GM18861 (cell line): ENCODE measurements around the gene NOL12.

Source experiments
- ATAC-seq: cut with Tn5 transposase; IDR thresholded peaks from one replicate; pipeline ENCODE4 v1.9.1; 2021; ENCODE audit not compliant: unreplicated experiment

The NOL12 gene

DNA sequence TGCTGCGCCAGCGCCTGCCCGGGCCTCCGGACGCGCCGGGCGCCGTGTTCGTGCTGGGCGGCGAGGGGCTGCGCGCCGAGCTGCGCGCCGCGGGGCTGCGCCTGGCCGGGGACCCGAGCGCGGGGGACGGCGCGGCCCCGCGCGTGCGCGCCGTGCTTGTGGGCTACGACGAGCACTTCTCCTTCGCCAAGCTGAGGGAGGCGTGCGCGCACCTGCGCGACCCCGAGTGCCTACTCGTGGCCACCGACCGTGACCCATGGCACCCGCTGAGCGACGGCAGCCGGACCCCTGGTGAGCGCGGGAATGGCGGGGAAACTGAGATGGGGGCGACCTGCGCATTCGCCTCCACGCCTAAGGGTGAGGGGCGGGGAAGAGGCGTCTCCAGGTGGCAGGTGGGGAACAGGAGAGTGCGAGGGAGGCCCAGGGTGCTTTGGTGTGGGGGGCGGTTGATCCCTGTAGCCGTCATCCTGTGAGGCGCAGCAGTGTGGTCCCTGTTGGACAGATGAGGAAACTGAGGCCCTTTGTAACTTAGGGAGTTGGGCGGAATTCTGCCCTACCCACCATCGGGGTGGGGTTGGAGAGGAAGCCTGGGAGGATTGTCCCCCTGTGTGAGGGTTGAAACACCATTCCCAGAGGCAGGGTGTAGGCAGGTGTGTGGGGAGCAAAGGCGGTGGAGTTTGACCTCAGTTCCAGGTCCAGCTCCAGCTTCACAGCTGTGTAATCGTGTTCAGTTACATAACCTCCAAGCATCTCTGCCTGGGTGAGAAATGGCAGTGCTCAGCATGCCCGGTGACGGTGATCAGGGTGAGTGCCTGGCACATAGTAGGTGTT lies 26.9 kb upstream of the NOL12 start:
- ATAC-seq = peak; percentile 3

- no peak for ATAC-seq
These were observed 26.0 kb upstream of the NOL12 start for GRCh38 chr22:37659897-37660708.

DNA sequence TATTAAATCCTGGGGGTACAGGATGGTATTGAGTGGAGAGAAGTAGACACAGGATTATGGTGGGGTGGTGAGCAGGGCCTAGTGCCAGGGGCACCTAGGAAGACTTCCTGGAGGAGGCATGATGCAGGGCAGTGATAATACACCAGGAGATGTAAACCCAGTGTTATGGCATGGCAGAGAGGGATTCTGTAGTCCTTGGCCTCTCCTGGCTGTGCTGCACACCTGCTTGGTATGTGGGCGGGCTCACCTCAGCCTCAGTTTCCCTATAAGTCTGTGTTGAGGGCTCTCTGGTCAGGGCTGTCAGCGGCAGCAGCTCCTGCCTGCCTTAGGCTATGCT lies 25.5 kb upstream of the NOL12 start:
- no peak for ATAC-seq

- ATAC-seq = no peak
These were observed 24.8 kb upstream of the NOL12 start for GRCh38 chr22:37661160-37661924.

DNA sequence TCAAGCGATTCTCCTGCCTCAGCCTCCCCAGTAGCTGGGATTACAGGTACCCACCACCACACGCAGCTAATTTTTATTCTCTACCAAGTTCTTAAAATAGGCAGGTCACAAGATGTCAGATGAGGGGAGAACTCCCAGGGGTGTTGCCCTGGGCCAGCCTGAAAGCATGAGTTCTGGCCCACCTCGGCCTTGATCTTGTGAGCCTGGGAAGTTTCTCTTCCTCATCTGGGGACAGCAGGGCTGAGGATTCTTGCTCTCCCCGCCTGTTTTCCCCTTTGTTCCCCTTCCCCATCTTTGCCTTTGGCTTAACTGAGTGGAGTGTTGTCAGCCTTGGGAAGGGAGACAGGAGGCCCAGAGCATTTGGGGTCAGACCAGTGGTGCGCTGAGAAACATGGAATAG lies 24.1 kb upstream of the NOL12 start:
- no peak for ATAC-seq

GRCh38 chr22:37663521-37664140 lies 22.5 kb upstream of the NOL12 start:
- ATAC-seq = no peak

DNA sequence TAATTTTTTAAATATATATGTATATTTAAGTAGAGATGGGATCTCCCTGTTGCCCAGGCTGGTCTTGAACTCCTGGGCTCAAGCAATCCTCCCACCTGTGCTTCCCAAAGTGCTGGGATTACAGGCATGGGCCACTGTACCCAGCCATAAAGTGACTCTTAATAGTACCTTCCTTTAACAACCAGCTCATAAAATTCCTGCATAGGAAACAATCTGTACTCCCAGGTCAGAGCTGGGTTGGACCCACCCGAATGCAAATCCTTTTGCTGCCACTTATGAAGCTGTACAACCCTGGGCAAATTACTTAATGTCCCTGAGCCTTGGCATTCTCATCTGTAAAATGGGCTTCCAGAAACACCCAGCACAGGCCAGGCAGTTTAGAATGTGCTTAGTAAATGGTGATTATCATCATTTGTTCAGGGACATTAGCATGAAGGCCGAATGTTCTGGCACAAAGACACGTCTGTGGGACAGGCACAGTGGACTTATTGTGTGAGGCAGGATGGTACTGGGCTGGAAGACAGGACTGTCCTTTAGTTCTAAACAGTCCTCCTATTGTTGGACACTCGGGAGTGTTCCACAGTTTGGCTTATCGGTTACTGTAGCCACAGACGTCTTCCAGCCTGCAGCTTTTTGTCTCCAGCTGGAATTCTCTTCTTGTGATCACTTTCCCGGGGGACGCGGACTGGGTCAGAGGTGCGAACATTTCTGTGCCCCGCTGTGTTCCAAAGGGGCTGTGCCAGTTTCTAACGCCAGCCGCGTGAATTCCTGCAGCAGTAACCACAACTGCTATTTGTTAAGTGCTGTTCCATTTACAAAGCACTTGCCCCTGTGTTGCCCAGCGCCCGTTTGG lies 21.7 kb upstream of the NOL12 start:
- no peak for ATAC-seq

DNA sequence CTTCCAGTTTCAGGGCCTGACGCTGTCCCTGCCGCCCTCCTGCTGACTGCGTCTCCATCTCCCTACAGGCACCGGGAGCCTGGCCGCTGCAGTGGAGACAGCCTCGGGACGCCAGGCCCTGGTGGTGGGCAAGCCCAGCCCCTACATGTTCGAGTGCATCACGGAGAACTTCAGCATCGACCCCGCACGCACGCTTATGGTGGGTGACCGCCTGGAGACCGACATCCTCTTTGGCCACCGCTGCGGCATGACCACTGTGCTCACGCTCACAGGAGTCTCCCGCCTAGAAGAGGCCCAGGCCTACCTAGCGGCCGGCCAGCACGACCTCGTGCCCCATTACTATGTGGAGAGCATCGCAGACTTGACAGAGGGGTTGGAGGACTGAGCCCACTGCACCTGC lies 20.7 kb upstream of the NOL12 start:
- no peak for ATAC-seq

DNA sequence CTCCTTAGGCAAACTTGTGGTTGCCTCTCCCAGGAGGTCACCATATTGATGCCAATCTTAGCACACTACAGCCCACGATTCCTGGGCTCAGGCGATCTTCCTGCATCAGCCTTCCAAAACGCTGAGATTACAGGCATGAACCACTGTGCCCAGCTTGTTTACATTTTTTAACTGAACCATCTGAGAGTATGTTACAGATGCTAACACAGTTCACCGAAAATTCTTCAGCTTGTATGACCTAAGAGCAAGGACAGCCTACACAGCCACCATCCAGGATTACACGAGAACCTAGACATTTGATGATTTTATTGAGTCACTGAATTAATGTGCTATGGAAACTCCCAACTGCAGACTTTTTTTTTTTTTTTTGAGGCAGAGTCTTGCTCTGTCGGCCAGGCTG lies 16.6 kb upstream of the NOL12 start:
- no peak for ATAC-seq

GRCh38 chr22:37672206-37672919 lies 13.8 kb upstream of the NOL12 start:
- no peak for ATAC-seq

DNA sequence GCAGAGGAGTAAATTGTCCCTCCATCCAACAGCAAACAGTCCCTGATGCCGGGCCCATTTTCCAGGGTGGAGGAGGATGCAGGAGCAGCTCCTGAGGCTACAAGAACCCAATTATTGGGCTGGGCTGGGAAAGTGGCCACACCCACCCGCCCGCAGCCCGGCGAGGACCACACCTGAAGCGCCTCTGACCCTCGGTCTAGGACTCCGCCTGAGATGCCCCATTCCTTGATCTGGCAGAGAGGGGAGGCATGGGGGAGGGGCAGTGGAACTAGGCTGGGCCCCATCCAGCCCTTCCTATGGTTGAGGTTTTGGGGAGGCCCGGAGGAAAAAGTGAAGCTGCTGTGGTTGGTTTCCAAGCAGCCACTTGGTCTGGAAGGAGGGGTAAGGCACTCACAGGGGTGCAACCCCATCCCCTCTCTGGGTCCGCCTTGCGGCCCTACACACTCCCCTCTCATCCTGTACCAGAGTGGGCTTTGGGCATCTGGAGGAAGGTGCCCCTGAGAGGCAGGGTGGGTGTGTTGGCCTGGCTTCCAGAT lies 13.2 kb upstream of the NOL12 start:
- ATAC-seq = no peak

DNA sequence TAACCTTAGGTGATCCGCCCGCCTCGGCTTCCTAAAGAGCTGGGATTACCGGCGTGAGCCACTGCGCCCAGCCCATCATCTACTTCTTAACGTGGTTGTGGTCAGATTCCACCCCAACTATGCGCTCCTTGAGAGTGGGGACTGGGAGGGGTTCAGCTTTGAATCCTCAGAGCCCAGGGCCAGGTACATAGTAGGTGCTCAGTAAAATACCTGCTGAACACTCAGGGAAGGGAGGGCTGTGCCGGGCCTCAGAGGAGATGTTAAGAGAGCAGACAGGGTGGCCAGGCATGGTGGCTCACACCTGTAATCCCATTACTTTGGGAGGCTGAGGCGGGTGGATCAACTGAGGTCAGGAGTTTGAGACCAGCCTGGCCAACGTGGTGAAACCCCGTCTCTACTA lies 11.9 kb upstream of the NOL12 start:
- ATAC-seq = no peak

GRCh38 chr22:37674951-37675929 lies 10.9 kb upstream of the NOL12 start, which contains the start of gene LGALS1:
Gene LGALS1, plus strand, starts transcription at chr22:37675636. Its CDS starts 67 bp downstream, at chr22:37675703.
- ATAC-seq = peak; percentile 40

DNA sequence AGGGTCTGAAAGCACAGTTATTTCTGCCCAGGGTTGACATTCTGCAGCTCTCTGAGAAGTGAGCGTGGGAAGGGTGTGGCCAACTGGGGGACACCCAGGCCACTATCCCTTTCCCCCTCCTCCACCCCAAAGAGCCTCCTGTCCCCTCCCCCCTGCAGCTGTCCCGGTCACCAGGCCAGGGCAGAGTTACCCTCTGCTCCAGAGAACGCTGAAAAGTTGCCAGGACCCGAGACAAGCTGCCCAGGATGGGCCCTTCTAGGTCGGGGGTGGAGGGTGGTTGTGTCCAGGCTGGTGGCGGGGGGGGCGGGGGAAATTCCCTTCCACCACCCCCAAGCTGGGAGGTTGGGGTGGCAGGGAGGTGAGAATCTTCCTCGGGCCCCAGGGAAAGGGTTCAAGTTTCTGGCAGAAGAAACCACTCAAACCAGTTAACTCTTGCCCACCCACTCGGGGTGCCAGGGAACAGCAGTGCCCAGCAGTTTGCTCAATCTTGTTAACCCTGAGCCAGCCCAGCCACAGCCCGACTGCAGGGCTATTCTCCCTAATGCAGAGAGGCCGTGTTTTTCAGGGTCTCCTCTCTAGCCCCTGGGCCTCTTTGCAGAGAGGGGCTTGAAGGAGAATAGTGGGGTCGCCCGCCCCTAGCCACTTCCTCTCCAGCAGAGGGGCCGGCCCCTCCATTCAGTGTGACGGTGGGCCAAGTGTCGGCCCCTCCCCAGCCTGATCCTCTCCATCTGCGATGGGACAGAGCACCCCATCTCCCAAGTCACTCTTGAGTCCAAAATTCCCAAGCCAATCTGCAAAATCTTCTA lies 10.0 kb upstream of the NOL12 start:
- no peak for ATAC-seq

DNA sequence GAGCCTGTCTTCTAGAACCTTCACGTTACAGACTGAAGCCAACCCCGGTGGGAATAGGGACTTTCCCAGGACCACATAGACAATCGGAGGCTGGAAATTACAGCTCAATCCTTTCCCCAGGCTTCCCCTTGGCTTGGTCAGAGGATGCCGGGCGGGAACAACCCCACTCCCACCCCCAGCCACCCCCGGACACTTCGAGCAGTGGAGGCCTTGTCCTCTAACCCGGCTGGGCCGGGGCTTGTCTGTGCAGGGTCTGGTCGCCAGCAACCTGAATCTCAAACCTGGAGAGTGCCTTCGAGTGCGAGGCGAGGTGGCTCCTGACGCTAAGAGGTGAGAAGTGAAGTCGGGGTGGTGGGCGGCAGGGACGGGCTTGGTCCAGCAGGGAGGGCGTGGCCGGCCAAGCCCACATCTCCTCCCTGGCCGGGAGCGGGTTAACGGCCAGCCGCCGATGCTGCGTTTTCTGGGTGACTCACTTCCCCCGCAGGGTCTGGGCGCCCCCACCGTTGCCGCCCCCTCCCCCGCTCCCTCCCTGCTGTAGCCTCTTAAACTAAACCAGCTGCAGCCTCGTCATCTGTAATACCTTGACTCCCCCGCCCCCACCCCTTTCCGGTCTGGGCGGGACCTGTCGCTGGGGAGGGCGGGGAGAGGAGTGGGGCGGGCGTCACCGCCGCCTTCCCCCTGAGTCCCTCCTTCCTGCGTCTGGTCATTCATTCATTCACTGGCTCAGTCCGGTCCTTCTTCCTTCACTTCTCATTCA lies 9.2 kb upstream of the NOL12 start:
- ATAC-seq = peak; percentile 36

DNA sequence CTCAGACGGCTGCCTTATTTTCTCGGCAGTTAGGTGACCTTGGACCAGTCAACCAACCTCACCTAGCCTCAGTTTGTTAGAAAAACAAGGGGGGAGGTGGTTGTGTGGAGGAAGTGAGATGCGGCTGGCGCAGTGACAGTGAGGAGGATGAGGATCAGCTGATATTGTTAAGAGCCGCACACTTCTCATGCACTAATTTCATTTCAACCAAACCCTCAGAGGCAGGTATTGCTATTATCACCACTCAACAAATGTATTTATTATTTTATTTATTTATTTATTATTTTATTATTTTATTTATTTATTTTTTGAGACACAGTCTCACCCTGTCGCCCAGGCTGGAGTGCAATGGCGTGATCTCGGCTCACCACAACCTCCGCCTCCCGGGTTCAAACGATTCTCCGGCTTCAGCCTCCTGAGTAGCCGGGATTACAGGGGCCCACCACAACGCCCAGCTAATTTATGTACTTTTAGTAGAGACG lies 8.6 kb upstream of the NOL12 start:
- no peak for ATAC-seq
